ENCODE data around the gene ANKRD60. TPM values are rescaled to one million over a fixed set of nuclear protein-coding genes. Genes with fewer than 3 reads are reported as not detected.

ANKRD60 gene
- total and polyA plus RNA-seq, 11 donors = not detected

GRCh38 chr20:58195047-58195446 lies 33.4 kb downstream of the ANKRD60 start:
- Histone ChIP-seq H3K36me3 (no peaks in the 10 kb centered on the region), H3K4me3 (no peak overlapping the region), H3K27me3 (peaks cover 0 to 10% (median 0%) of the 10 kb centered on the region in 9 donors), H3K27ac (no peak overlapping the region), H3K9me3 (peaks cover 0 to 5% (median 0%) of the 10 kb centered on the region in 12 donors), H3K4me1 (no peaks in the 10 kb centered on the region)
- DNase-seq (no peak), ATAC-seq (no peak)
- intact Hi-C loops (cut with DNase I) = loop anchor here in 1 of 10 donors (5.0 kb wide), 1 partner anchor 673 kb away; no protein-coding TSS in a partner anchor
- no peak for TF ChIP-seq POLR2A (IDR thresholded peaks at IDR 0.05)
- TF ChIP-seq CTCF (IDR thresholded peaks at IDR 0.05) = no peak
- WGBS, 4 donors = 90 to 97% (median 92%) methylated on average over 6 of the region's 6 CpGs

- intact Hi-C loops (cut with DNase I) = no loop called here
- H3K27ac ChIP-seq = no peak overlapping the region
- no peaks in the 10 kb centered on the region for H3K4me1 ChIP-seq
- ATAC-seq = no peak
- DNase-seq = no peak
- H3K4me3 ChIP-seq = no peak overlapping the region
- TF ChIP-seq POLR2A (IDR thresholded peaks at IDR 0.05) (no peak), CTCF (IDR thresholded peaks at IDR 0.05) (no peak)
- no peaks in the 10 kb centered on the region for H3K36me3 ChIP-seq
- WGBS, 4 donors = 68 to 74% (median 70%) methylated on average over 7 of the region's 7 CpGs
- H3K27me3 ChIP-seq = peaks cover 0 to 10% (median 0%) of the 10 kb centered on the region in 9 donors
- peaks cover 0 to 5% (median 0%) of the 10 kb centered on the region in 12 donors for H3K9me3 ChIP-seq
Measured at GRCh38 chr20:58194175-58194791, 34.2 kb downstream of the ANKRD60 start.

GRCh38 chr20:58192567-58192966 lies 35.9 kb downstream of the ANKRD60 start:
- WGBS, 4 donors = 38 to 49% (median 42%) methylated on average over 4 to 5 of the region's 5 CpGs
- Histone ChIP-seq H3K27me3 (peaks cover 0 to 10% (median 0%) of the 10 kb centered on the region in 9 donors), H3K4me1 (no peaks in the 10 kb centered on the region), H3K27ac (no peak overlapping the region), H3K36me3 (no peaks in the 10 kb centered on the region), H3K9me3 (peaks cover 0 to 5% (median 0%) of the 10 kb centered on the region in 12 donors), H3K4me3 (no peak overlapping the region)
- TF ChIP-seq CTCF (IDR thresholded peaks at IDR 0.05) (peak; percentile 28 to 58 (median 48)), POLR2A (IDR thresholded peaks at IDR 0.05) (no peak)
- no peak for DNase-seq
- ATAC-seq = no peak
- intact Hi-C loops (cut with DNase I) = no loop called here

- WGBS, 4 donors = 72 to 79% (median 77%) methylated on average over 10 of the region's 10 CpGs
- intact Hi-C loops (cut with DNase I) = no loop called here
- Histone ChIP-seq H3K4me1 (no peaks in the 10 kb centered on the region), H3K9me3 (peaks cover 0 to 5% (median 0%) of the 10 kb centered on the region in 12 donors), H3K4me3 (no peak overlapping the region), H3K27me3 (peaks cover 0 to 10% (median 0%) of the 10 kb centered on the region in 9 donors), H3K36me3 (no peaks in the 10 kb centered on the region), H3K27ac (no peak overlapping the region)
- ATAC-seq (no peak), DNase-seq (no peak)
- TF ChIP-seq POLR2A (IDR thresholded peaks at IDR 0.05) = no peak
- TF ChIP-seq CTCF (IDR thresholded peaks at IDR 0.05) = no peak
Measured at GRCh38 chr20:58192065-58192464, 36.4 kb downstream of the ANKRD60 start.
